ENCODE measurements around the gene POLRMT.

DNA sequence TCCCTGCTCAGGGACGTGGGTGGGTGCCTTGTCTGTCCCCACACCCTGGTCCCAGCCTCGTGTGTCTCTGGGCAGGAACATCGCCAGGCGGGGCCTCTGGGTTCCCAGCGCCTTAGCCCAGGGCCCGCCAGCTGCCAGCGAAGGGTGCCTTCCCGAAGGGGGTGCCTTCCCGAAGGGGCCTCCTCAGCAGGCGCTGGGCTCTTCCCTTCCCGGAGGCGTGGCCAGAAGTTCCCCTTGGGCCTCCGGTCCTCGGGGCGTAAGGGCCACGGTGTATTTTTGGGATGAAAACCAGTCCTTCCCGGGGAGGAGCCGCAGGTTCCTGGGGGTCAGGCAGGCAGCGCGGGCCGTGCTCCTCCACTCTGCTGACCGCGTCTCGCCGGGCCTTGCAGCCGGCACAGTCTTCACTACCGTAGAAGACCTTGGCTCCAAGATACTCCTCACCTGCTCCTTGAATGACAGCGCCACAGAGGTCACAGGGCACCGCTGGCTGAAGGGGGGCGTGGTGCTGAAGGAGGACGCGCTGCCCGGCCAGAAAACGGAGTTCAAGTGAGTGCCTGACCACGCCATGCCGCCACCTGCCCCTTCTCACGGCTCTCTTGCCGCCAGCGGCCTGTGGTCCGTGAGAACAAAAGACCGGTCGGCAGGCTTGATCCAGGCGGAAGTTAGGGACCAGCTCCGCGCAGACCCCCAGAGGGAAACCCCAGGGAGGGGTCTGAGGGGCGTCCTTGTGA is 54.1 kb downstream of the POLRMT start:
- TF ChIP-seq POLR2A (IDR thresholded peaks at IDR 0.05) (no peak), CTCF (IDR thresholded peaks at IDR 0.05) (no peak)
